SK-N-SH (cell line): Measurements from ENCODE around the gene ABCF3.

ENCODE experiments used
- MEF2A ChIP-seq: IDR thresholded peaks from 2 replicates; pipeline ENCODE4 v1.4.0; 2012; ENCODE audit warnings: low read depth, borderline replicate concordance
- POLR2AphosphoS5 ChIP-seq: IDR thresholded peaks from 2 replicates; pipeline ENCODE4 v1.6.1; 2012; ENCODE audit warnings: low read depth, low read length
- TF ChIP-seq, protein P1 (sequence below): fragments of 200-600 bp; sonication (generic); IDR thresholded peaks from 2 replicates; pipeline ENCODE4 v1.6.1; 2017; ENCODE audit warnings: antibody characterized with exemption, mild to moderate bottlenecking, moderate library complexity

GRCh38 chr3:184173374-184173722, 12.7 kb upstream of the ABCF3 start:
- TF ChIP-seq POLR2AphosphoS5 (no peak), MEF2A (no peak)
- TF ChIP-seq, protein P1, sequence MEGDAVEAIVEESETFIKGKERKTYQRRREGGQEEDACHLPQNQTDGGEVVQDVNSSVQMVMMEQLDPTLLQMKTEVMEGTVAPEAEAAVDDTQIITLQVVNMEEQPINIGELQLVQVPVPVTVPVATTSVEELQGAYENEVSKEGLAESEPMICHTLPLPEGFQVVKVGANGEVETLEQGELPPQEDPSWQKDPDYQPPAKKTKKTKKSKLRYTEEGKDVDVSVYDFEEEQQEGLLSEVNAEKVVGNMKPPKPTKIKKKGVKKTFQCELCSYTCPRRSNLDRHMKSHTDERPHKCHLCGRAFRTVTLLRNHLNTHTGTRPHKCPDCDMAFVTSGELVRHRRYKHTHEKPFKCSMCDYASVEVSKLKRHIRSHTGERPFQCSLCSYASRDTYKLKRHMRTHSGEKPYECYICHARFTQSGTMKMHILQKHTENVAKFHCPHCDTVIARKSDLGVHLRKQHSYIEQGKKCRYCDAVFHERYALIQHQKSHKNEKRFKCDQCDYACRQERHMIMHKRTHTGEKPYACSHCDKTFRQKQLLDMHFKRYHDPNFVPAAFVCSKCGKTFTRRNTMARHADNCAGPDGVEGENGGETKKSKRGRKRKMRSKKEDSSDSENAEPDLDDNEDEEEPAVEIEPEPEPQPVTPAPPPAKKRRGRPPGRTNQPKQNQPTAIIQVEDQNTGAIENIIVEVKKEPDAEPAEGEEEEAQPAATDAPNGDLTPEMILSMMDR = no peak
